ENCODE data around the gene GNL1. TPM values are rescaled to one million over a fixed set of nuclear protein-coding genes. Genes with fewer than 3 reads are reported as not detected.

Gene GNL1
- total and polyA plus RNA-seq, 9 of the 15 experiments (the other 6 are each of a cell fraction or from before 2014, with no cell fraction given), result 0.73 to 112 (median 58.0) TPM

GRCh38 chr6:30571075-30571761 is 14.9 kb upstream of the GNL1 start, which contains the start of gene ABCF1 (continued):
- TF ChIP-seq ZNF586 (CRISPR knock-in tag; conservative IDR thresholded peaks at IDR 0.05), result 0 out of 2 replicates have a peak, but pooled peaks have one; percentile 64
- TF ChIP-seq, protein P1, sequence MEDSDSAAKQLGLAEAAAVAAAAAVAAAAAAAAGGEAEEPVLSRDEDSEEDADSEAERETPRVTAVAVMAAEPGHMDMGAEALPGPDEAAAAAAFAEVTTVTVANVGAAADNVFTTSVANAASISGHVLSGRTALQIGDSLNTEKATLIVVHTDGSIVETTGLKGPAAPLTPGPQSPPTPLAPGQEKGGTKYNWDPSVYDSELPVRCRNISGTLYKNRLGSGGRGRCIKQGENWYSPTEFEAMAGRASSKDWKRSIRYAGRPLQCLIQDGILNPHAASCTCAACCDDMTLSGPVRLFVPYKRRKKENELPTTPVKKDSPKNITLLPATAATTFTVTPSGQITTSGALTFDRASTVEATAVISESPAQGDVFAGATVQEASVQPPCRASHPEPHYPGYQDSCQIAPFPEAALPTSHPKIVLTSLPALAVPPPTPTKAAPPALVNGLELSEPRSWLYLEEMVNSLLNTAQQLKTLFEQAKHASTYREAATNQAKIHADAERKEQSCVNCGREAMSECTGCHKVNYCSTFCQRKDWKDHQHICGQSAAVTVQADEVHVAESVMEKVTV (CRISPR knock-in tag; IDR thresholded peaks at IDR 0.05), result 0 out of 2 replicates have a peak, but pooled peaks have one; percentile 15
- peak; percentile 91 for TF ChIP-seq TOE1 (IDR thresholded peaks at IDR 0.05; ENCODE audit: borderline replicate concordance)
- no peak for TF ChIP-seq TOE1 (CRISPR knock-in tag; IDR thresholded peaks at IDR 0.05; ENCODE audit: borderline replicate concordance, low read depth)
- no peak for TF ChIP-seq SETDB1 (IDR thresholded peaks at IDR 0.05; ENCODE audit: low read length)
- peak; percentile 61 to 95 (median 91) for TF ChIP-seq YY1 (IDR thresholded peaks at IDR 0.05; ENCODE audit: borderline replicate concordance in 1 of 3, control insufficient read depth in 1 of 3, extremely low read depth in 1 of 3, insufficient read depth in 3 of 3, insufficient read length in 1 of 3, insufficient replicate concordance in 2 of 3, low read depth in 1 of 3, low read length in 2 of 3)
- TF ChIP-seq EP400 (IDR thresholded peaks at IDR 0.05), result peak; percentile 99
- TF ChIP-seq, protein P2, sequence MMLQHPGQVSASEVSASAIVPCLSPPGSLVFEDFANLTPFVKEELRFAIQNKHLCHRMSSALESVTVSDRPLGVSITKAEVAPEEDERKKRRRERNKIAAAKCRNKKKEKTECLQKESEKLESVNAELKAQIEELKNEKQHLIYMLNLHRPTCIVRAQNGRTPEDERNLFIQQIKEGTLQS (IDR thresholded peaks at IDR 0.05), result no peak
- TF ChIP-seq, protein P2 (CRISPR knock-in tag; conservative IDR thresholded peaks at IDR 0.05), result peak; percentile 84; the same call in 1 of the 2 replicates
- peak; percentile 100 for TF ChIP-seq MYC (IDR thresholded peaks at IDR 0.05; ENCODE audit: low read depth, low read length)
- TF ChIP-seq MYC (CRISPR knock-in tag; IDR thresholded peaks at IDR 0.05; ENCODE audit: borderline replicate concordance, low read depth), result peak; percentile 81; the same call in 1 of the 2 replicates
- no peak for TF ChIP-seq PHTF2 (CRISPR knock-in tag; IDR thresholded peaks at IDR 0.05)
- no peak for TF ChIP-seq U2AF2 (optimal IDR thresholded peaks at IDR 0.05; ENCODE audit: low read depth, low read length)
- TF ChIP-seq GATAD2A (IDR thresholded peaks at IDR 0.05), result no peak
- TF ChIP-seq PHF21A (IDR thresholded peaks at IDR 0.05; ENCODE audit: borderline replicate concordance, low read depth), result no peak
- TF ChIP-seq THRAP3 (IDR thresholded peaks at IDR 0.05; ENCODE audit: borderline replicate concordance), result no peak
- no peak for TF ChIP-seq HNRNPH1 (optimal IDR thresholded peaks at IDR 0.05; ENCODE audit: low read depth, low read length)
- no peak for TF ChIP-seq PRPF4 (IDR thresholded peaks at IDR 0.05; ENCODE audit: insufficient read depth, low read depth, low read length, poor library complexity, severe bottlenecking)
- TF ChIP-seq TBL1XR1 (IDR thresholded peaks at IDR 0.05; ENCODE audit: low read length in 2 of 2), result peak in 1 of 2 experiments; percentile 62; a peak in 1 of 4 replicates
- TF ChIP-seq SLC30A9 (CRISPR knock-in tag; IDR thresholded peaks at IDR 0.05), result no peak
- TF ChIP-seq ZNF518B (CRISPR knock-in tag; IDR thresholded peaks at IDR 0.05), result no peak
- TF ChIP-seq SNAPC5 (CRISPR knock-in tag; IDR thresholded peaks at IDR 0.05), result no peak

All from K562 (cell line).